AG04450 (cell line): ENCODE measurements around the gene RYR3. TPM values are rescaled to one million over a fixed set of nuclear protein-coding genes. Genes with fewer than 3 reads are reported as not detected.

Source experiments
- CTCF ChIA-PET: fragments of 300-600, 350-600 bp; formaldehyde crosslinking; extraction: SDS; loops from one replicate; lab custom pipeline; 2022; ENCODE audit warnings: antibody characterized with exemption, inconsistent platforms; lab: Charles Lee
- POLR2A ChIA-PET: fragments of 350-600 bp; formaldehyde crosslinking; extraction: SDS; loops from one replicate; lab custom pipeline; 2021; ENCODE audit warnings: antibody characterized with exemption, inconsistent platforms; lab: Yijun Ruan, JAX
- DNase-seq: peaks from one replicate; pipeline ENCODE4 v3.0.0-alpha.2; 2011; ENCODE audit warnings: low read depth, low spot score
- H3K27ac ChIP-seq: one replicate; pipeline ENCODE4 v1.5.1; 2012; ENCODE audit warnings: low read depth, low read length, control low read depth
- H3K27me3 ChIP-seq: one replicate; pipeline ENCODE4 v1.6.0; 2012; ENCODE audit warnings: low read length; ENCODE audit not compliant: control insufficient read depth, insufficient read depth
- H3K4me3 ChIP-seq: 2 replicates; pipeline ENCODE4 v1.5.1; 2011; ENCODE audit warnings: mild to moderate bottlenecking, low read depth, low read length, control low read depth
- H3K9me3 ChIP-seq: 2 replicates; pipeline ENCODE4 v1.5.1; 2012; ENCODE audit warnings: low read length; ENCODE audit not compliant: control insufficient read depth, insufficient read depth
- CTCF ChIP-seq: IDR thresholded peaks from 2 replicates; pipeline ENCODE4 v1.5.1; 2011; ENCODE audit warnings: low read depth, low read length, control low read depth, inconsistent platforms
- polyA plus RNA-seq: library from polyadenylated mRNA; depleted of rRNA; stranded (reverse); fragments of >200 nt; gene quantifications from 2 replicates; pipeline ENCODE4 v1.2.3, GENCODE V29; 2011

The RYR3 gene
- polyA plus RNA-seq, 1 experiment, result not detected

- H3K27me3 ChIP-seq, result peaks cover 7% of the 10 kb centered on the region
- POLR2A ChIA-PET, result no interaction called here
- H3K4me3 ChIP-seq, result no peak overlapping the region
- no peak for TF ChIP-seq CTCF
- H3K27ac ChIP-seq, result no peak overlapping the region
- CTCF ChIA-PET, result no interaction called here
- DNase-seq, result no peak
- H3K9me3 ChIP-seq, result no peaks in the 10 kb centered on the region
These were observed 511.7 kb downstream of the RYR3 start for GRCh38 chr15:33822479-33822878.

- CTCF ChIA-PET, result interaction anchor here (0.5 kb wide), 1 partner anchor 239 kb away, joined by 4 read pairs; no protein-coding TSS in a partner anchor
- POLR2A ChIA-PET, result no interaction called here
- no peak for TF ChIP-seq CTCF
- H3K4me3 ChIP-seq, result no peak overlapping the region
- H3K9me3 ChIP-seq, result no peaks in the 10 kb centered on the region
- peaks cover 7% of the 10 kb centered on the region for H3K27me3 ChIP-seq
- DNase-seq, result no peak
- H3K27ac ChIP-seq, result no peak overlapping the region
These were observed 512.4 kb downstream of the RYR3 start for GRCh38 chr15:33823119-33823518.

- Histone ChIP-seq H3K9me3 (no peaks in the 10 kb centered on the region), H3K4me3 (no peak overlapping the region), H3K27ac (no peak overlapping the region), H3K27me3 (peaks cover 10% of the 10 kb centered on the region)
- no peak for DNase-seq
- ChIA-PET CTCF (no interaction called here), POLR2A (no interaction called here)
- no peak for TF ChIP-seq CTCF
These were observed 514.7 kb downstream of the RYR3 start for GRCh38 chr15:33825453-33825852.

GRCh38 chr15:33826201-33826600 is 515.4 kb downstream of the RYR3 start:
- ChIA-PET CTCF (no interaction called here), POLR2A (no interaction called here)
- Histone ChIP-seq H3K27me3 (peaks cover 9% of the 10 kb centered on the region), H3K27ac (no peak overlapping the region), H3K9me3 (no peaks in the 10 kb centered on the region), H3K4me3 (no peak overlapping the region)
- DNase-seq, result no peak
- no peak for TF ChIP-seq CTCF

GRCh38 chr15:33830351-33830750 is 519.6 kb downstream of the RYR3 start:
- H3K27me3 ChIP-seq, result peaks cover 3% of the 10 kb centered on the region
- H3K9me3 ChIP-seq, result no peaks in the 10 kb centered on the region
- TF ChIP-seq CTCF, result no peak
- POLR2A ChIA-PET, result no interaction called here
- no peak overlapping the region for H3K27ac ChIP-seq
- no peak overlapping the region for H3K4me3 ChIP-seq
- CTCF ChIA-PET, result no interaction called here
- DNase-seq, result no peak
